ENCODE results near the gene DUSP18. TPM values are rescaled to one million over a fixed set of nuclear protein-coding genes. Genes with fewer than 3 reads are reported as not detected.

DUSP18 gene
- polyA plus RNA-seq, 4 donors, result 4.3 to 9.4 (median 7.7) TPM

Other genes with a start within 250 kb of the DUSP18 start
- gene MTFP1, start 242.1 kb downstream of the DUSP18 start, polyA plus RNA-seq, result 10 to 100 TPM in 3 of 4 donors, 1 to 10 TPM in 1; 10.0 to 36.7 (median 21.1) TPM
- gene SEC14L3, start 195.9 kb downstream of the DUSP18 start, polyA plus RNA-seq, result not detected
- gene SEC14L4, start 162.2 kb downstream of the DUSP18 start, polyA plus RNA-seq, result under 1 TPM in 2 of 4 donors, not detected in 2; 0.04 to 0.06 TPM
- 1 to 10 TPM in 1 of 4 donors, under 1 TPM in 1, not detected in 2; 0.15 to 1.2 TPM for gene SEC14L6, start 121.1 kb downstream of the DUSP18 start, polyA plus RNA-seq
- 10 to 100 TPM; 11.1 to 89.5 (median 50.8) TPM for gene GAL3ST1, start 93.2 kb downstream of the DUSP18 start, polyA plus RNA-seq
- gene PES1, start 76.0 kb downstream of the DUSP18 start, polyA plus RNA-seq, result 10 to 100 TPM; 37.1 to 68.3 (median 59.0) TPM
- 10 to 100 TPM in 3 of 4 donors, 1 to 10 TPM in 1; 8.7 to 52.5 (median 16.2) TPM for gene TCN2, start 60.7 kb downstream of the DUSP18 start, polyA plus RNA-seq
- gene SLC35E4, start 32.1 kb downstream of the DUSP18 start, polyA plus RNA-seq, result 1 to 10 TPM in 2 of 4 donors, under 1 TPM in 2; 0.54 to 2.2 (median 1.4) TPM
- gene OSBP2, start 27.0 kb upstream of the DUSP18 start, polyA plus RNA-seq, result 10 to 100 TPM in 1 of 4 donors, 1 to 10 TPM in 3; 1.3 to 99.3 (median 1.8) TPM